NCI-H2196 (cell line): ENCODE results near the gene HOXD4.

ENCODE experiments used
- DNase-seq: peaks from one replicate; lab custom pipeline; 2025; ENCODE audit not compliant: unreplicated experiment; lab: John Stamatoyannopoulos, UW

The HOXD4 gene

DNA sequence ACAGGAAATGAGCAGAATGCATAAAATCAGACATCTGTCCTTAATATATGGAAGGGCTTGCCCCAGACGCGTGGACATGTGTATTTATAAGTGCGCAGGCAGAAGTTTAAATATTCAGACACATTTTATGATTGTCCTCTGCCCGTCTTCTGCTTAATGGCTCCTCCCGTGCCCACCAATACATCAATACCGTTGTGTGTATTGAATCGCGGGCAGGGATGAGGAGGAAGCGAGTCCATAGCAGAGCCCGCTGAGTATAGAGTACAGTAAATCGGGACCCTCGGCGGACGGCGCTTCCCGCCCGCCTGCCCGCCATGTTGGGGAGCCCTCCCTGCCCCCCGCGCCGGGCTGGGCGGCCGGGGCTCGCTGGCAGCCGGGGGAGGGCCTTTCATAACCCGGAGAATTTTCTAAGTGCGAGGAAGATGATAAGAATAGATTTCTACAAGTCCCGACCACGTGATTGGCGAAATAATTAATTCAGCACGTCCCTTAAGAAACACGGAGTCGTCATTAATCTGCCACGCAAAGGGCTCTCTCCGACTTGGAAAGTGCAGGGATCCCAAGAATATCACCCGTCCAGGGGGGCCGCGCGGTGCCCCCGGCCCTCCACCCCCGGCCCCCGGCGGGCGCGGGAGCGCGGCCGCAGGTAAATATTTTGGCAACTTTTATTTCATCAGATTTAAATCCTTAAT, 5.6 kb downstream of the HOXD4 start, which contains the start of gene HOXD3:
Gene HOXD3, plus strand, starts transcription at position 501 of the 692 bp plus-strand sequence. CDS start 11,808 bp downstream, outside the sequence.
- DNase-seq = no peak

DNA sequence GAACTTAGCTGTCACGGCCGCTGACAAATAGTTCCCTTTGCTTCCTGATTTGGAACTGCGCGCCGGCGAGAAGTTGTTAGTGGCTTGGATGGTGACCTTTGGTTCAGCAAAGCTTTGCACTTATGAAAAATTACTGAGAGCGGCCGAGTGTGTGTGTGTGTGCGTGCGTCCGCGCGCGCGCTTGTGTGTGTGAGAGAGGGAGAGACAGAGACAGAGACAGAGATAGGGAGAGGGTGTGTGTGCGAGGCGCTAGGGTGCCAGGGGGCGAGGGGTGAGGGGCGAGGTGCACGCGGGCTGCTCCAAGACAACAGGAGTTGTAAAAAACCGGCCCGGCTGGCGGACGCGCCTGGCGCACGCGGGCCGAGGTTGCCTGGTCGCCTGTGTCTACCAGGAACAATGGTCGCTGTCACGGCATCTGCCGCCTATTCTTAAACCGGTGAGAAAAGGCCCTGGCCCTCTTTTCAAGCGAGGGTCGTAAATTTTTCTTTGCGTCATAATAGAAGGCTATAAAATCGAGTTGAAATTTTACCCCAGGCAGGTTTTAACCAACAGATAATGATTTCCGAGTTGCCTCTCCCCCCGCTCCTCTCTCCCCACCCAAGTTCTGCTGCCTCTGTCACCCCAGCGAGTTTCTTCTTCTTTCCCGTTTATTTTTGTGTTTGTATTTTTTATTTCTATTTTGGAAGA, 6.3 kb downstream of the HOXD4 start:
- no peak for DNase-seq

DNA sequence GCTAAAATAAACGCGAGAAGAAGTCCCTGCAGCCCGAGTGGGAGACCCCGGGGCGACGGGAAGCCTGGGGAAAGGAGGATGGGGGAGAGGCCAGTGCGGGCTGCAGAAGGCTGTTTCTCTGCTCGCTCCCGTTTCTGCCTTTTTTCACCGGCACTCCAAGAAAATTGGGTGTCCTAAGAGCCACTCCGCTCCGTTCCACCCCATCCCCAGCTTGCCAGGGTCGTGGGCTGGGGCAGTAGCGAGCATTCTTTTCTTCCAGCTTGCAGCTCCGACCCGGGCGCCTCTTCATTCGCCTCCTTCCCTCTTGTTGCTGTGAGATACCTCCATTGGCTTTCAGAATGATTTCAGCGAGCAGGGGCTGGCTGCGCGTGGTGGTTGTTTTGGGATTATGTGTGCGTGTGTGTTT, 6.8 kb downstream of the HOXD4 start:
- no peak for DNase-seq

DNA sequence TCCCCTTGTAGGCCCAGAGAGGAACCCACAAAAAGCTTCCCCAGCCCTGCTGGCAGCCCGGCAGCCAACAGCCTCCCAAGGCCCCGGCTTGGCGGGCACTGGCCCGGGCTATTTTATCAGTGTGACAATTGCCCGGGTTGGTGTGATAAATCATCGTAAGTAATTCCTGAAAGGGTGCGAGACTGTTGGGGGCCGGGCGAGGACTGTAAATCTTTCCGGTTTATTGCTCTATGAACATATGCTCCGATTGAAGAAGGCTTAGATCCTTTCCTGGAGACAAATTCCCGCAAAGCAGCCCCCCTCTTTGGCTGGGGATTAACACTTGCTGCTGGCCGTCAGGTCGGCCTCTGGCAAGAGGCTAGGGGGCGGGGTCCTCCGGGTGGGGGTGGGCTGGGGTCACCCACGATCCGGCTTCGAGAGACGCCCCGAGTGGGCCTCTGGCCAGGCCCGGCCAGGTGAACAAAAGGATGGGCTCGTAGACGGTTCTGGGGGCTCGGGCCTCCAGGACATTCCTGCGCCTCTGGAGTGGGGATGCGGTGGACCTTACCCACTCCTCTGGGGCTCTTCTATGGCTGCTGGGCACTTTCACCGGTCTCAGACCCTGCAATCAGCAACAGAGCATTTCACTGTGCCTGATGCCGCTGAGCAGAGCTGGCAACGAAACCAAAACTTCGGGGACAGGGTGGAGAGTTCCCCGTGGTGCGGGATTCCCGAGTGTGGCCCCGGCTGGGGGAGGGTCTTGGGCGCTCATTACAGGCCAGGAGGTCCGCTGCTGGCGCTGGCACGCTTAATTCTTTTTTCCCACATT, 7.7 kb downstream of the HOXD4 start:
- no peak for DNase-seq

DNA sequence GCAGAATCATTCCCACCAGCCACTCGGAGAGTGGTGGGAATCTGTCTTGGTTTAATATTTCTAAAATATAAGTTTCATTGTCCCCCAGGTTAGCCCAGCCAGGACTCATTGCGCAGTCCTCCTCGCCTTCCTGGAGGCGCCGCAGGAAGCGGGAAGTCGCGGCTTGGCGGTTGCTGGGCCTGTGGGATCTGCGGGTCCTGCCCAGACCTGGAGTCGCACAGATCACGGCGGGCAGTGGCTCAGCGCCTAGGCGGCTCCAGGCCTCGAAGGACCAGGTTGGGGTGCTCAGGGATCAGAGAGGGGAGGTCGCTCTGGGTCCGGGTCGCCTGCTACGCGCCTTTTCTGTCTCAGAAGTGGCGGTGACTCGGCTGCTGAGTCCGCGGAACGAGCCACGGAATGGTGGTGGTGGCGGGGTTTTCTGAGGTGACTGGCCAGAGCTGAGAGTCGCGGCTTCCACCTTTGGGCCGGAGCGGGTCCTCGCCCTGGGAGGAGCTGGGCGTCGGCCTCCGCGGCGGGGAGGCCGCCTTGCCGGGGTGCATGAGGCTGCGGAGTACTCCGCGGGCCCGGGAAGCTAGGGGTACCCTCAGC, 8.4 kb downstream of the HOXD4 start:
- DNase-seq = no peak

DNA sequence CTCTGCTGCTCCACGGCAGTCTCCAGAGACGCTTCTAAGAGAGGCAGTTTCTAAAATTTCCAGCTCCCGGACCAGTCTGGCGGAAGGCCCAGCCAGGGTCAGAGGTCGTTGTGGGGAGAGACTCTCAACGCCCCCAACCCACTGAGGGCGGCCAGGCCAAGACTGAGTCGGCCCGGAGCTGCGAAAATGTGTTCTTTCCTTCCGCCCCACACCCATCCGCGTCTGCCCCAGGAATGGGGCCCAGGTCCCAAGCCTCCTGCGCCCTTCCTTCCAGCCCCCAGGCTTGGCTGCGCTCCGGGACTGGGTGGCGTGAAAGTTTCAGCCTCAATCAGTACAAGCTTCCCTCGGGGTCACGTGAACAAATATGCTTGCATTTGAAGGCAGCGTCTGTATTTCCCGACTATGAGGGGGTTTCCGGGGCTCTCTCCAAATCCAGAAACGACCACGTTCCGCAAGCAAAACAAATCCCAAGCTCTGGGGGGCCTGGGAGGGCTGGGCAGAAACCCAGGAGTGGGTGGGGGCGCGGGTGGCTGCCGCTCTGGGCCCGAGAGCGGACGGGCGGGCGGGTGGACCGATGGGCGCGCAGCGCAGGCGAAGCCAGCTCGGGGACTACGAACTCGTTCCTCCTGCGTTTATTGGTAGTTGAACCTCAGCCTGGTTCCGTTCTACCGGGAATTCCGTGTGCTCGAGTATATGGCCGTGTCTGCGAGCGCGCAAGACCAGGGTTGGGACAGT, 9.1 kb downstream of the HOXD4 start:
- no peak for DNase-seq

DNA sequence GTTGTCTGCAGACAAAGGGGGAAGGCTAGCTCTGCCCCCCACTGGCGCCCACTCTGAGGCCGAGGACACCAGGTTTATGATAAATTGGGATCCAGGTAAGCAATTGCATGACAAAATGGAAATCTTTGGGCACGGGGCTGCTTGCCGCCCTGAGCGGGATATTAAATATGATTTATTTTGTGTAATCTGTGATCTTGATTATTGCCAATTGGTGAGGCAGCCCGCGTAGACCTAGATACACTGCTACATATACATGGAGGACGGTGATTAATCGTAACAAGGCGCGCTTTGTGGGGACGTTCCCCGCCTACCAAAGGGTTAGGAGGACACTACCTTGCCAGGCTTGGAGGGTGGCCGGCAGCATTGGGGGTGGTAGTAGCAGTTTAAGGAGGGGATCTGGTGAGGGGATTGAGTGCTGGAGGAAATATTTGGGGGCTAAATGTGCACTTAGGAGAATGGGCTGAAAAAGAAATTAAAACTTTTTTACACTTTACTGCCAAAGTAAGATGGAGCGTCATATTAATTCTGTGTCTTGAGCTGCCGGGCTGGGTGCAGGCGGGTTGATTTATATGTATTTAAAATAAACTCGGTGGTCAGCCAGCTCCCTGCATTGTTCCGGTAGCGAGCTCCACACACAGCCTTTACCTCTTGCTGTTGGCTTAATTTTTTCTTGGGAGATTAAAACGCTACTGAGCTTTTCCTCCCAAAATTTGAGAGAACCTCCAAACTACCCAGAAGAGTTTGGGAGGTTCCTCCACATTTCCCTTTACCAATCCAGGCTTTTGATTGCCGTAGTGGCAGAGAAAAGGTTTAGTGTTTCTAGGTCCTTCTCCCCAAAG, 9.9 kb downstream of the HOXD4 start:
- no peak for DNase-seq

DNA sequence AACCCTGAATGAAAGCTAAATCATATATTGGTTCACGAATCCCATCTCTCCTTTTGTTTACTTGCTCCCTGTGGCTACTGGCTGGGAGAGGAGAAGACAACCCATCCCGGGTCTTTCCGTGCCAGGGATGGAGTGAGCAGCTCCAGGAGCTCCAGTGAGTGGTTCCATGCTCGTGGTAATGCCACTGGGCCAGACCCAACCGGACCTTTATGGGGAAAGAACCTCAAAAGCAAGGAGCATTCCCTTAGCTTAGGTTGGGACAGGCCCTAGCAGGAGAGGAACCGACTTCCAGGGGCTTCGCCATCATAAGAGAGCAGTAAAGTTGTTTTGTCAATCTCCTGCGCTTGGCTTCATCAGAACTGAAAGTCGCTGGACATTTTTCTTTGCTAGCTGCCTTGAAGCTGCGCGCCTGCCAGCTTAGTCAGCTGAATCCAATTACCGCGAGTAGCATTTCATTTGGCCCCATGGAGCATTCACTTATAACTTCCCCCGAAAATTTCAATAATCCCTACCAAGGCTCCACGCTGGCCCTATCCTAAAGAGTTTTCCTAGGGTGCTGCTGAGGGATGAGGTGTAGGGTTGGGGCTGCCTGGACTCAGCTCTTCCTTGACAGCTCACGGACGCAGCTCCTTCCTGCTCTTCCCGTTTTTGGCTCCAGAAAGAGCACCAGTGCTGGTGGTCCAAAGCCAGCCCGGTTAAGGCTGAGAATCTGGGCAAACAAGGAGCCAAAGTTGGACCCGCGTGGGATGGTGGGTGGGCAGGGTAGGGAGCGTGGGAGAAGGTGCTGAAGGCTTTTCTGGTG, 10.7 kb downstream of the HOXD4 start:
- DNase-seq = no peak

DNA sequence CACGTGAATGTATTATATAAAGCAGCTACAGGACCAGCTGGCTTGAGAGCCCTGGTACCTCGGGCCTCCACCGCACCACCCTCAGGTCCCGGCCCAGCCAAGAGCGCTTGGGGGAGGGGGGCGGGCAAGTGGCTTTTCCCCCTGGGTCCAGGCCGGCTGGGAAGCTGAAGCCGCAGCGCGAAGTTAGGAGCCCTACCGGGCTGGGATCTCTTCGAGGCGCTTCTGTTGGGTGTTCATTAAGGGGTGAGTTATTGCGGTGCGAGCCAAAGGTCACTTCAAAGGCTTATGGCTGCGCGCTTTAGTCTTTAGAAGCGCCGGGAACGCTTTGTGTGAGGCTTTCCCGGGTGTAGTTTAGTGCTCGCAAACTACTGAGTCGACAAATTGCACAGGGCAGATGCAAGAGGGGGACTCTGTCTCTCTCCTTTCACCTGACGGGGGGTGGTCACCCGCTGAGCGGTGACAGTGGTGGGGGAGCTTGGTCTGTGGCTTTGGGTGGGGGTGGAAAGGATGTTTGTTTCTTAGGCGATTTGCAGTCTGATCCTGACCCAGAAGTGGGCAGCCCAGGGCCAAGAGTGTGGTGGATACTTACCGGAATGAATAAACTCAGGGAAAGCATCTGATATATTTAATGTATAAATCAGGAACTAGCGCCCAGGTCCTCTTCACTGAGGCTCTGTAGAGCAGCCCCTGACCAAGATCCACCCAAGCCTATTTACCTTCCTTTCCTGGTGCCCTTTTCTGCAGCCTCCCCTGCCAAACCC, 11.7 kb downstream of the HOXD4 start:
- no peak for DNase-seq

DNA sequence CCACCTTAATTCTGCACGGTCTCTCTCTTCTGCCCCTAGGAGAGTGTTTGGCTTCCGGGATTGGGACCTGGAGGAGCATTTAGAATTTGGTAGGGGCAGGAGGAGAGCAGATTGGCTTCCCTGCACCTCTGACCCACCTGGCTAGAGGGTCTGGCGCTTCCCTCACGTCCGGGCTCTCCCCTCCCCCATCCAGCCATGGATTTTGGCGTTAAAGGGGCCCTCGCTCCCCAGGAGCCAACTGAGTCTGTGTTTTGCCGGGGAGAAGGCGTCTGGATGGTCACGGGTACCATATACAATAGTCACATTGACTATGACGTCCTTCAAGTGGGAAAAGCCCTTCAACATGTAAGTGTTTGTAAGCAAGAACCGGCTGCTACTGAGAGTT, 12.3 kb downstream of the HOXD4 start:
- no peak for DNase-seq

DNA sequence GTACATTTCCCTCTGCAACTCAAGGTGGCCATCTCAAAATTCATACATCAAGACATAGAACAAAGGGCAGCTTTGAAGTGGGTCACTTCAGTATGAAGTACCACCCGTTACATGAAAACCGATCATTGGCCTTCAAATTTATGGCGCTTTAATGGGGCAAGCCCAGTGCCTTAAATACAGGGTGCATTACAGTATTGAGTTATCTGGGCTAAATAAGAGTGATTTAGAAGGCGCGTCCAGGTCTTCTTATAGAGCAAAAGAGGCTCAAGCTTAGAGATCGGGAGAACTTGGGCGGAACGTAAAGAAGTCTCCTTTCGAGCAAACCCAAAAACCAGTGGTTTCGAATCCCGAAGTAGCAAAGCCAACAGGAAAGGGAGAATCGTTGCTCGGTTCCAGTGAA, 12.9 kb downstream of the HOXD4 start:
- DNase-seq = no peak

DNA sequence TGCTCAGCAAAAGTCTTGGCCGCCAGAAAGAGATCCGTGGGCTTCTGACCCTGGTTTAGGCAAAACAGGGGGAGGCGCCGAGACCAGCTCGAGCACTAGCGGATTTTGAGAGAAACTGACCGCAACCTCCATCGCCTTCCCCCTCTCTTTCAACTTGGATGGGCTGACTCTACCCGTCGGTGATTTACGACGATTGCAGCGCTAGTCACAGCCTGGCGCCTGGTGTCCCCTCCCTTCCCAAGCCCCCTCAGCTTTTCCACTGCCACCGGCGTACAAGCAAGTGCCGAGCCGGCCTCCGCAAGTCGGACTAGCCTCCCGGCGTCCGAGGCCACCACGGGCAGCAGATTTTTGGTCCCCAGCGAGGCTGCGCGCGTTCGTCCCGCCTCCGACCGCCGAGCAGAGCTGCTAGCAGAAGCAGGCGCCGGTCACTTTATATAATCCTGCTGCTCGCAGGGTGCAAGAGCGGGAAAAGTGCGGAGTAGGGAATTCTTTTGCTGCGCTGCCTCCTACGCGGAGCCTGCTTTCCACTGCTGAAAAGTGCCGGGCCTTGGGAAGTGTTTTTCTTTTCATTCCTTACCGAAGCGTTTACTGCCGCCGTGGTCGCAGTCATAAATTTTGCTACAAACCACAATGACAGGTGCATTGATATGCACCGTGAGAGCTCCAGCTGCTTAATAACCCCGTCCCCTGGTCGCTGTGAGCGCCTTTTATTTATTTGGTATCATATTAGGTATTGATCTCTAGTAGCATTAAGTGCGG, 13.4 kb downstream of the HOXD4 start:
- no peak for DNase-seq

DNA sequence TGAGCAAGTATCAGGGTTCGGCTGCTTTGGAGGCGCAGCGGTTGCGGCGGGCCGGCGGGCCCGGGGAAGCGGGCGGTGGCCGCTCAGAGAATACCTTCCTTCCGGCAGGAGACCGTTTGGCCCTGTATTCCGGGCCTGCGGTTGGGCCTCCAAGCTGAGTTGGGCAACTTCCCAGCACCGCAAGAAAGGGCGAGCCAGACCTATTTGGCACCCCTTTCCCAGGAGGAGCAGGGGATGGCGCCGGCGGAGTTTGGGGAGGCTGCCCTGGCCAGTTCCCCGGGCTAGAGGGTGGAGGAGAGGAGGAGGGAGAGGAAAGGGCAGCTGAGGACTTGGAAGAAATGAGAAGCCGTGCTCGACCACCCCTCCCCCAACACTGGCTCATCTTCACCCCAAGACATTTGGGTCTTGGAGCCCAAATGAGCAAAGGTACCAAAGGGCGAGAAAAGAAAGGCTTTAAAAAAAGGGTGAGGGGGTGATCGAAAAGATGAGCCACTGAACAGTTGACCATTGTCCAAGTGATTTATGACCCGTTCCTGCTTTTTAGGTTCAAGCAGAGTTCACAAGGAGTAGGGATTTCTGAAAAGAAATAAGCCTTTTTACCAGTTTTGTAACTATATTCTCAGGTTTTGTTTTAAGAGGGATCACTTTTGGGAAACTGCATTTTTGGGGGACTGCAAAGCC, 14.2 kb downstream of the HOXD4 start:
- no peak for DNase-seq

DNA sequence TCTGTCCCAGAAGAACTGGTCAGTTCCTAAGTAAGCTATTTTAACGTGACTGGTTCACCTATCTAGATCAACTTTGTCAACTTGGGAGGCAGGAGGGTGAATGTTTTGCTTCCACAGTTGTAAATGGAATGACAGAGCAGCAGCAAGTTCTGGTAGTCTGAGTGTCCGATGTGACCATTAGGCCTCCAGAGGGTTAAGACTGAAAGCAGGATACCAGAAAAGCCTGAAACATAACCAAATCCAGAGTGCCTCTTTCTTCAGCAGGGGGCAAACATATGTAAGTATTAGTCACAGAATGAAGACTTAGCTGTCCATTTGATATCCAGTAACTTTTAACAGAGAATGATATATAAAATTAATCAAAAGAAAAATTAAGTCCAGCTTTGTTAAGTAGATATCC, 14.9 kb downstream of the HOXD4 start:
- no peak for DNase-seq

DNA sequence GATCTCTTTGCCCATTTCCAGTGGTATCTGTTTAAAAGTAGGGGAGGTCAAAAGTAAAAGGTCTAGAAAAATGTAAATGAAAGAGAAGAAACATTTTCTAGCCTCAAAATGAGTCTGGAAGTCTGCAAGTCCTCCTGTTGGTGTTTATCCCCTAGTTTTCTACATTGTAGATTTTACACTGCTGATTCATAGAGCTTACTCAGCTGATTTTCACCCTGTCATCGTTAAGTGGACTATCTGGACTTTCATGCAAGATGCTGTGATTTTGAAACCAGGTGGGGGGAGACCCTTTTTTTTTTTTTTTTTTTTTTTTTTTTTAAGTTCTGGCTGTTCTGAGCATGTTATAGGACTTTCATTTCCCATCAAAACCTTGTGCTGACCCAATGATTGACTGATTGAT, 16.0 kb downstream of the HOXD4 start:
- no peak for DNase-seq

DNA sequence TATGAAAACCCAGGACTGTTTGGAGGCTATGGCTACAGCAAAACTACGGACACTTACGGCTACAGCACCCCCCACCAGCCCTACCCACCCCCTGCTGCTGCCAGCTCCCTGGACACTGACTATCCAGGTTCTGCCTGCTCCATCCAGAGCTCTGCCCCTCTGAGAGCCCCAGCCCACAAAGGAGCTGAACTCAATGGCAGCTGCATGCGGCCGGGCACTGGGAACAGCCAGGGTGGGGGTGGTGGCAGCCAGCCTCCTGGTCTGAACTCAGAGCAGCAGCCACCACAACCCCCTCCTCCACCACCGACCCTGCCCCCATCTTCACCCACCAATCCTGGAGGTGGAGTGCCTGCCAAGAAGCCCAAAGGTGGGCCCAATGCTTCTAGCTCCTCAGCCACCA, 17.8 kb downstream of the HOXD4 start:
- DNase-seq = no peak

DNA sequence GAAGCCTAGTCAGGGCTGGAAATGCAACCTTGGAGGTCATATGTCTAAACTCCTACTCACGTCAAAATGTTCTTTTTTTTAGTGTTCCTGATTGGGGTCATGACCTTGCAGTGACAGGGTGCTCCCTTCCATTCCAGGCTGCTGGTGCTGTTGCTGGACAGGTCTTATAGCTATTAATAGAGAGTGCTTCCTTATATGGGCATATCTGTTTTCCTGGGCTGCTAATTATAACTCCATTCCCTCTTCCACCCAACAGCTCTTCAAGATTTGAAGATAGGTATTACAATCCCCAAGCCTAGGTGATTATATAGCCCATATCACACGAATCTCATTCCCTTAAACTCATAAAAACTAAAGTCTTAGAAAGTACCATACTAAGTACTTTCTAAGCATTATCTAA, 18.4 kb downstream of the HOXD4 start:
- no peak for DNase-seq
